H1 (cell line): ENCODE measurements around the gene CREB3. TPM values are rescaled to one million over a fixed set of nuclear protein-coding genes. Genes with fewer than 3 reads are reported as not detected.

Experiments
- CTCF ChIA-PET: fragments of 300-600 bp; sonication (Branson Sonifier 250); formaldehyde crosslinking; loops from one replicate; lab custom pipeline; 2021; ENCODE audit not compliant: partially characterized antibody; lab: Charles Lee
- POLR2A ChIA-PET: fragments of 300-600 bp; sonication (Branson Sonifier 250); formaldehyde crosslinking; loops from one replicate; lab custom pipeline; 2021; ENCODE audit warnings: inconsistent platforms; ENCODE audit not compliant: partially characterized antibody; lab: Charles Lee
- DNase-seq, 2 experiments: peaks; one replicate each; pipeline versions ENCODE4 v3.0.0 to v3.0.0-alpha.2; 2010 to 2022; ENCODE audit warnings: low spot score in 2 of 2, low read depth in 1 of 2, mixed read lengths in 1 of 2
- FAIRE-seq: peaks from 2 replicates; lab custom pipeline; 2011; peaks lifted over from hg19 to GRCh38; lab: Jason Lieb, UNC
- H2AFZ ChIP-seq: 2 replicates; pipeline ENCODE4 v1.8.1; 2012; ENCODE audit warnings: low read length, inconsistent platforms
- H2AK5ac ChIP-seq: 2 replicates; pipeline ENCODE4 v1.6.1; 2013; ENCODE audit warnings: low read depth, low read length
- H2BK120ac ChIP-seq: replicated peaks from 2 replicates; pipeline ENCODE3; 2013; ENCODE audit warnings: low read depth, low read length, inconsistent platforms
- H2BK12ac ChIP-seq: 2 replicates; pipeline ENCODE4 v1.6.1; 2013; ENCODE audit warnings: low read depth, low read length
- H2BK15ac ChIP-seq: 2 replicates; pipeline ENCODE4 v1.6.1; 2013; ENCODE audit warnings: low read length
- H2BK20ac ChIP-seq: 2 replicates; pipeline ENCODE4 v1.6.1; 2013; ENCODE audit warnings: low read length
- H2BK5ac ChIP-seq: 2 replicates; pipeline ENCODE4 v1.6.1; 2013; ENCODE audit warnings: low read depth, low read length
- H3K14ac ChIP-seq: 2 replicates; pipeline ENCODE4 v1.6.1; 2013; ENCODE audit warnings: inconsistent platforms; ENCODE audit not compliant: insufficient read length
- H3K18ac ChIP-seq: 2 replicates; pipeline ENCODE4 v1.6.1; 2013; ENCODE audit warnings: low read length; ENCODE audit errors: extremely low read depth
- H3K23ac ChIP-seq: 2 replicates; pipeline ENCODE4 v1.6.1; 2013; ENCODE audit warnings: inconsistent platforms; ENCODE audit not compliant: insufficient read length
- H3K23me2 ChIP-seq: 2 replicates; pipeline ENCODE4 v1.6.1; 2013; ENCODE audit warnings: low read depth, low read length
- H3K27ac ChIP-seq: 2 replicates; pipeline ENCODE4 v1.6.1; 2011; ENCODE audit warnings: low read depth, low read length, inconsistent platforms
- H3K27me3 ChIP-seq, 4 experiments: replicated peaks in 1 of 4; 1 replicate in 1 of 4; 2 replicates in 3 of 4; pipeline versions ENCODE4 v1.6.1 to v1.8.1; 2011 to 2013; ENCODE audit warnings: low read length in 3 of 4, mild to moderate bottlenecking in 3 of 4, inconsistent platforms in 2 of 4, mixed read lengths in 2 of 4, moderate library complexity in 1 of 4; ENCODE audit not compliant: control insufficient read depth in 3 of 4, insufficient read depth in 3 of 4; ENCODE audit errors: extremely low read depth in 1 of 4
- H3K36me3 ChIP-seq, 4 experiments: 2 replicates each; pipeline versions ENCODE4 v1.6.1 to v1.8.1; 2011 to 2013; ENCODE audit warnings: mild to moderate bottlenecking in 4 of 4, low read length in 3 of 4, moderate library complexity in 2 of 4, control low read depth in 1 of 4, inconsistent platforms in 1 of 4; ENCODE audit not compliant: insufficient read depth in 4 of 4, control insufficient read depth in 2 of 4
- H3K4ac ChIP-seq: replicated peaks from 2 replicates; pipeline ENCODE3; 2013; ENCODE audit warnings: low read length, low read depth, mixed read lengths, inconsistent platforms; ENCODE audit not compliant: insufficient read length
- H3K4me1 ChIP-seq, 4 experiments: replicated peaks in 1 of 4; 1 replicate in 1 of 4; 2 replicates in 3 of 4; pipeline versions ENCODE4 v1.6.1 to v1.8.1; 2011 to 2013; ENCODE audit warnings: low read length in 3 of 4, inconsistent platforms in 2 of 4, mixed read lengths in 1 of 4; ENCODE audit not compliant: insufficient read depth in 4 of 4, control insufficient read depth in 3 of 4
- H3K4me2 ChIP-seq, 2 experiments: 2 replicates each; pipeline versions ENCODE4 v1.6.1 to v1.8.1; 2011 to 2013; ENCODE audit warnings: low read depth in 2 of 2, low read length in 2 of 2, control low read depth in 1 of 2, inconsistent platforms in 1 of 2, mild to moderate bottlenecking in 1 of 2; ENCODE audit not compliant: insufficient read depth in 1 of 2
- H3K4me3 ChIP-seq, 4 experiments: fragments of 200-600, 300-600 bp in 1 of 4; sonication (generic), shearing (Covaris generic), sonication (Bioruptor Twin) in 1 of 4; 2 replicates each; pipeline versions ENCODE4 v1.5.1 to v1.8.1; 2011 to 2016; ENCODE audit warnings: low read length in 4 of 4, low read depth in 3 of 4, control low read depth in 2 of 4, inconsistent platforms in 2 of 4, mild to moderate bottlenecking in 2 of 4, mixed read lengths in 1 of 4, moderate library complexity in 1 of 4; ENCODE audit not compliant: insufficient read depth in 2 of 4; ENCODE audit errors: extremely low read depth in 1 of 4
- H3K56ac ChIP-seq: replicated peaks from 2 replicates; pipeline ENCODE3; 2013; ENCODE audit warnings: low read depth, mild to moderate bottlenecking, mixed read lengths, low read length, inconsistent platforms; ENCODE audit not compliant: insufficient read length
- H3K79me1 ChIP-seq: 2 replicates; pipeline ENCODE4 v1.6.1; 2013; ENCODE audit warnings: low read depth, low read length, control low read depth
- H3K79me2 ChIP-seq, 2 experiments: 2 replicates each; pipeline versions ENCODE4 v1.6.1 to v1.8.1; 2012 to 2013; ENCODE audit warnings: low read length in 2 of 2, mild to moderate bottlenecking in 2 of 2, inconsistent platforms in 1 of 2; ENCODE audit not compliant: insufficient read depth in 2 of 2, control insufficient read depth in 1 of 2
- H3K9ac ChIP-seq, 4 experiments: replicated peaks in 1 of 4; 1 replicate in 1 of 4; 2 replicates in 3 of 4; pipeline versions ENCODE4 v1.6.1 to v1.8.1; 2011 to 2013; ENCODE audit warnings: low read depth in 3 of 4, low read length in 3 of 4, control low read depth in 2 of 4, mild to moderate bottlenecking in 2 of 4, moderate library complexity in 2 of 4, inconsistent platforms in 1 of 4; ENCODE audit errors: extremely low read depth in 1 of 4
- H3K9me3 ChIP-seq, 2 experiments: 2 replicates each; pipeline versions ENCODE4 v1.6.1 to v1.8.1; 2012 to 2013; ENCODE audit warnings: mild to moderate bottlenecking in 2 of 2, moderate library complexity in 2 of 2, control low read depth in 1 of 2, inconsistent platforms in 1 of 2, low read depth in 1 of 2, low read length in 1 of 2, mixed read lengths in 1 of 2; ENCODE audit not compliant: insufficient read depth in 2 of 2
- H4K20me1 ChIP-seq, 2 experiments: replicated peaks in 1 of 2; 2 replicates each; pipeline versions ENCODE3 to v1.8.1; 2011 to 2013; ENCODE audit warnings: inconsistent platforms in 2 of 2, low read length in 2 of 2, mild to moderate bottlenecking in 1 of 2; ENCODE audit not compliant: insufficient read depth in 2 of 2, control insufficient read depth in 1 of 2
- H4K5ac ChIP-seq: 2 replicates; pipeline ENCODE4 v1.6.1; 2013; ENCODE audit warnings: low read length, low read depth, mixed read lengths, inconsistent platforms; ENCODE audit not compliant: insufficient read length
- H4K8ac ChIP-seq: 2 replicates; pipeline ENCODE4 v1.8.0; 2013; ENCODE audit warnings: mild to moderate bottlenecking, moderate library complexity, low read length, inconsistent platforms; ENCODE audit not compliant: insufficient read depth; ENCODE audit errors: extremely low read depth
- H4K91ac ChIP-seq: replicated peaks from 2 replicates; pipeline ENCODE3; 2013; ENCODE audit warnings: low read length, mixed read lengths, inconsistent platforms; ENCODE audit not compliant: insufficient read length
- GTF2F1 ChIP-seq: IDR thresholded peaks from 2 replicates; pipeline ENCODE4 v1.6.1; 2012; ENCODE audit warnings: low read depth, low read length, improper control_type of control experiment, borderline replicate concordance
- NRF1 ChIP-seq: IDR thresholded peaks from 2 replicates; pipeline ENCODE4 v1.6.1; 2011; ENCODE audit warnings: mild to moderate bottlenecking, low read depth, low read length, improper control_type of control experiment
- RNF2 ChIP-seq: fragments of 200-900, 300-1000 bp; sonication (generic); IDR thresholded peaks from 2 replicates; pipeline ENCODE4 v1.7.1; 2016; ENCODE audit warnings: borderline replicate concordance, low read depth, mild to moderate bottlenecking, antibody characterized with exemption, low read length; ENCODE audit not compliant: poor library complexity, severe bottlenecking; ENCODE audit errors: missing control alignments
- SIX5 ChIP-seq: IDR thresholded peaks from 2 replicates; pipeline ENCODE4 v1.6.1; 2011; ENCODE audit warnings: mild to moderate bottlenecking, low read depth, low read length
- TAF1 ChIP-seq: IDR thresholded peaks from 2 replicates; pipeline ENCODE4 v1.6.1; 2011; ENCODE audit warnings: mild to moderate bottlenecking, low read depth, low read length
- WGBS, 2 experiments: shearing (Covaris generic) in 1 of 2; methylation state at CpG; one replicate each; pipeline versions ENCODE4 v1.1.6 to v1.1.7; 2013 to 2015; ENCODE audit warnings: low lambda C conversion rate in 2 of 2, mixed read lengths in 2 of 2, inconsistent platforms in 1 of 2, low coverage in 1 of 2, missing lambda C conversion rate in 1 of 2; ENCODE audit not compliant: insufficient replicate concordance in 2 of 2, insufficient coverage in 1 of 2, insufficient read length in 1 of 2; ENCODE audit errors: extremely low coverage in 1 of 2, missing lambda C conversion rate in 1 of 2; 5-methylcytosine and 5-hydroxymethylcytosine counted together
- polyA plus RNA-seq, 7 experiments: library from polyadenylated mRNA; depleted of rRNA in 3 of 7; stranded (reverse) in 5 of 7; unstranded in 2 of 7; fragments of >200 nt in 5 of 7; fragments of 200-250 nt in 2 of 7; gene quantifications; 1 replicate in 5 of 7; 2 replicates in 1 of 7; 4 replicates in 1 of 7; pipeline versions ENCODE4 v1.2.1 to v1.2.3, GENCODE V29; 2011 to 2013; ENCODE audit warnings: missing spikeins in 2 of 7, mixed read lengths in 2 of 7
- total RNA-seq: library from RNA; stranded (reverse); fragmentation: NEBNext Ultra II Directional; extraction: Animal tissue kit (Norgen Biotek cat#: 25700); gene quantifications from 2 replicates; pipeline ENCODE4 v1.2.1, GENCODE V29; 2021

Gene CREB3
- total and polyA plus RNA-seq, 2 of the 8 experiments (the other 6 are each of a cell fraction or from before 2014, with no cell fraction given): 24.4 to 25.7 TPM

DNA sequence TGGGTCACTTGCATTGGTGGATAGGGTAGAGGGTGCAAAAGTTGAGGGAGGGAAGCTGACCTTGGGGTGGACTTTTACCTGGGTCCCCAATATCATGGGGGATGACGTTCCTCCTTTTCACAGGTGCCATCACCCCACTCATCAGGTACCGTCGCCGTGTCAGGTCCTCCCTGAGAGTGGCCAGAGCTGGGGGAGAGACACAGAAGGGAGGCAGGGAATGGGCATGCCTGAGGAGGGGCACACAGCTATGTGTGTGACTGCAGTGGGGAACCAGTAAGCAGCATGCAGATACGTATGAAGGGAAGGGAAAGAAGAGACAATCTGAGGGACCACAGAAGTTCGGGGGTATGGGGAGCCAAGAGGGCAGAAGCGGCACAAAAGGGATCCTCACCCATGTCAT, 6.5 kb downstream of the CREB3 start:
- Histone ChIP-seq H3K36me3 (peaks cover 34 to 80% (median 70%) of the 10 kb centered on the region in 4 experiments), H4K20me1 (peaks cover 7 to 17% of the 10 kb centered on the region in 2 experiments), H3K79me2 (peaks cover 0 to 5% of the 10 kb centered on the region in 2 experiments; a peak in 1 of 4 replicates), H3K4me2 (no peak overlapping the region), H4K91ac (no peak overlapping the region), H2AK5ac (no peak overlapping the region), H2BK15ac (no peak overlapping the region), H3K23ac (no peak overlapping the region), H3K9me3 (no peaks in the 10 kb centered on the region; a peak in 1 of 4 replicates), H3K4me3 (no peak overlapping the region), H2BK12ac (no peak overlapping the region), H3K79me1 (peaks cover 4% of the 10 kb centered on the region; the same call in 1 of the 2 replicates), H3K23me2 (no peaks in the 10 kb centered on the region; the same call in 1 of the 2 replicates), H3K4ac (no peak overlapping the region), H4K5ac (no peak overlapping the region), H2BK5ac (no peak overlapping the region), H3K18ac (no peak overlapping the region), H2BK20ac (no peak overlapping the region), H2BK120ac (no peak overlapping the region), H3K56ac (no peak overlapping the region), H3K4me1 (peaks cover 0 to 2% (median under 1%) of the 10 kb centered on the region in 4 experiments; a peak in 2 of 7 replicates), H3K9ac (no peak overlapping the region), H3K27ac (no peak overlapping the region), H4K8ac (no peak overlapping the region), H2AFZ (no peak overlapping the region), H3K27me3 (no peaks in the 10 kb centered on the region), H3K14ac (no peak overlapping the region)
- 92% methylated on average over 7 of the region's 7 CpGs; no CpG with 5 or more reads in 1 of the 2 experiments for WGBS, 2 experiments
- DNase-seq: no peak
- POLR2A ChIA-PET: interaction anchor here (1.2 to 4.8 kb wide), 4 partner anchors 9 to 42 kb away, joined by 3 to 35 read pairs (median 8); partner anchors contain the start of genes GBA2 and RGP1
- CTCF ChIA-PET: interaction anchor here (0.6 to 16.0 kb wide), 9 partner anchors 9 to 49 kb away, joined by 3 to 198 read pairs (median 4); partner anchors contain the start of genes CREB3, MSMP, RGP1 and TLN1
- no peak for FAIRE-seq
- no peak for TF ChIP-seq NRF1
- no peak for TF ChIP-seq SIX5
- TF ChIP-seq TAF1: no peak
- TF ChIP-seq RNF2: no peak
- TF ChIP-seq GTF2F1: no peak
